HG02973 (cell line): Measurements from ENCODE around the gene GUCY1A1.

Experiments
- ATAC-seq: cut with Tn5 transposase; IDR thresholded peaks from one replicate; pipeline ENCODE4 v1.9.1; 2021; ENCODE audit warnings: moderate library complexity; ENCODE audit not compliant: unreplicated experiment

Gene GUCY1A1

GRCh38 chr4:155769090-155769489 lies 102.4 kb downstream of the GUCY1A1 start:
- no peak for ATAC-seq

GRCh38 chr4:155772459-155773195 lies 106.0 kb downstream of the GUCY1A1 start:
- no peak for ATAC-seq

GRCh38 chr4:155773196-155773800 lies 106.7 kb downstream of the GUCY1A1 start:
- no peak for ATAC-seq

- no peak for ATAC-seq
Measured at GRCh38 chr4:155774033-155774432, 107.4 kb downstream of the GUCY1A1 start.

- no peak for ATAC-seq
Measured at GRCh38 chr4:155777971-155778735, 111.5 kb downstream of the GUCY1A1 start.

- no peak for ATAC-seq
Measured at GRCh38 chr4:155780775-155781174, 114.1 kb downstream of the GUCY1A1 start.

- no peak for ATAC-seq
Measured at GRCh38 chr4:155781249-155781831, 114.7 kb downstream of the GUCY1A1 start.
